ENCODE measurements around the gene MALRD1.

MALRD1 gene

DNA sequence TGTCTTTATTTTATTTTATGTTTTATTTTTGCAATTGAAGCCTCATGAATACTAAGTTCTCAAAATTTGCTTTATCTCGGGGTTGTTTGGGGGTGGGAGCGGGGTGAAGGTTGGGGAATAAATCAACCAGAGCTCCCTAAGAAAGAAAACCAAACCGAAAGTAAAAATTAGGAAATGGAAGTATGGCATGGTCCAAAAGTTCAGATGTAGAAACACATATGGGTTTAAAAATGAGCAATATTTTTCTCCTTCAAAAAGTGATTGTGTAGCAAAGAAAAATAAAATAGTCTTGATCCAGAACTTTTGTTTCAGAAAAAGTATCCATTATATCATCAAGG is 590.3 kb downstream of the MALRD1 start:
- DNase-seq (ENCODE audit: low read depth in 2 of 2) = no peak

DNA sequence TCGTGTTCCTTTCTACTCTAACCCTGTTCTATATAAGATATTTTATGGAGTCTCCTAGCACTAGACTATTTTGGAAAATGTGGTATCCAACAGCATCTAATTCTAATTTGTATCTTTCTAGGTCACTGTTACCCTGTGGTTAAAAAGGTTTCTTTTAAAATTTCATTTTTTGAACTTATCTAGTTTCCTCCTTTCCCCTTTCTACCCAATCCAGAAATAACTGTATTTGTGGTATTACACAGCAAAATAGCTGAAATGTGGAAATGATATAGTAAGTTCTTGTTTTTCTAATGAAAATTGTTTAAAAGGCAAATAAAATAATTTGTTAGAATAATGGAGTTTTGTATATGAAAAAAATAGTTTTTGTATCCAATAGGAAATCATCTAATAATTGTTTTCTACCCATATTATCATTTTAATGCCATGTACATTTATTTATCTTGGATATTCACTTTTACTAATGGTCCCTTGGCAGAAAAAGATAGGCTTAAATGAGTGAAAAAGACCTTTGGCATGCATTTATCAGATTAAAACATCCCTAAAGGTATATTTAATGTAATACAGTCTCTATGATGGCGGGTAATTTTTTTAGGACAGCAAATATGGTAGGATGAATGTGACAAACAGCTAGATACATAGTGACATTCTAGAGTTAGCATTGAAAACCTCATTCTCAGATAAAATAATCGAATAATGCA is 592.1 kb downstream of the MALRD1 start:
- no peak for DNase-seq (ENCODE audit: low read depth in 2 of 2)

DNA sequence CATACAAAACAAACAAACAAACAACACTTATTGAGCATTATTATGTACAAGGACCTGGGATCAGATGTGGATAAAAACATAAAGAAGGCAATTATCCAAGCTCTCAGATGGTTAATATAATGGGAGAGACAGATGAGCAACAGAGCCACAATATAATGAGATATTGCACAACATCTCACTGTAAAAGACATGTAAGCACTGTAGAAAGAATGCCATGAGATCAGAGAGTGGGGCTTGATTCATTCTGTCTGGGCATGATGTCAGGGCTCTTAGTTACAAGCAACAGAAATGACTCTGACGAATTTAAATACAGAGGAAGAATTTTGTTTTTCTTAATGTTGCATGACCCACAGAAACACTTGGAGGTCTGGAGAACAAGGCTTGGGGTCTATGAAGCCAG is 602.9 kb downstream of the MALRD1 start:
- DNase-seq (ENCODE audit: low read depth in 2 of 2) = no peak

DNA sequence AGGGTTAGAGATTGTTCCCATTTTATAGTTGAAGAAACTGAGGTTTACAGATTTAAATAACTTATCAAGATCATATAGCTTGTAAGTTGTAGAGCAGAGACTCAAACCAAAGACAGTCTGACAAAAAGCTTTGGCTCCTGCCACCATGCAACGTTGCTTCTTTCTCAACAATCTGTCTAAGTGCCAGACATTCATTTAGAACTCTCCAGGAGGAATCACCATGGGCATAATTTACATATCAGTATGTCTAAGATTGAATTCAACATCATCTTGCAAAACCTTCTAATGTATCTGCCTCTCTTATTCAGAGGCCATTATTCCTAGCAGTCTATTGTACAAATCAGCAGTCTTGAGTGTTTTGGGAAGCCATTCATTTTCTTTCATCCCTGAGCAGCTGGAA is 604.1 kb downstream of the MALRD1 start:
- DNase-seq (ENCODE audit: low read depth in 2 of 2) = no peak

DNA sequence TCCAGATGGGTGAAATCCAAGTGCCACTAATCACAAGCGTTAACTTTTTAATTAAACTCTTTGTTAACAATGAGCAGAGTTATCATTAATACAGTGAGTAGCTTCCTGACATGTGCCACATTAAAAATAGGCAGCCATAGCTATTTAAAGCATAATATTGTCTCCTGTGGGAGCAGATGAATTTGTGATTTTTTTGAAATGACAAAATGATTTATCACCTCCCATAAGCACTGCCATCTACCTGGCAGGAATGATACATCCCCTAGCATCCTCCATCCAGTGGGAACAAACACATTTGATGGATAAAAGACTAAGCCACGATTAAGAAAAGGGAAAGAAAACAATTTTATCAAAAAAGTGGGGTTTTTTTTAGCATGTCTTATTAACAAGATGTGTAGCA is 605.3 kb downstream of the MALRD1 start:
- no peak for DNase-seq (ENCODE audit: low read depth in 2 of 2)

DNA sequence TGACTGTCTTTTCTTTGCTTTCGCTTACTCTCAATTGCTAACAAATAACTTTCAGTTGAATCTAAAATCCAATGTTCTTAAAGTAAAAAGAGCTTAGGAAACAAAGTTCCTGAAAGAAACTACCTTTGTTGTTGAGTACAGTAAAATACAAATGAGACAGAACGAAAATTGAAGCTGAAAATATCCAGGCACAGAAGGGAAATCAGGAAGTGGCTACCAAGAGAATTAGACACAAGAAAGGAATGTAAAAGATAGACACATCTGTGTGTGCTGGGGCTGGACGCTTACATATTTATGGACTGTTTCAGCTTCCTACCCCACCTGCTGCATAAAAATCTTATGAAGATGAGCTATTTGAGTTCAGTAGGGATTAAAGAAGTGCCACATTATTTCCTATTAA is 606.0 kb downstream of the MALRD1 start:
- no peak for DNase-seq (ENCODE audit: low read depth in 2 of 2)

DNA sequence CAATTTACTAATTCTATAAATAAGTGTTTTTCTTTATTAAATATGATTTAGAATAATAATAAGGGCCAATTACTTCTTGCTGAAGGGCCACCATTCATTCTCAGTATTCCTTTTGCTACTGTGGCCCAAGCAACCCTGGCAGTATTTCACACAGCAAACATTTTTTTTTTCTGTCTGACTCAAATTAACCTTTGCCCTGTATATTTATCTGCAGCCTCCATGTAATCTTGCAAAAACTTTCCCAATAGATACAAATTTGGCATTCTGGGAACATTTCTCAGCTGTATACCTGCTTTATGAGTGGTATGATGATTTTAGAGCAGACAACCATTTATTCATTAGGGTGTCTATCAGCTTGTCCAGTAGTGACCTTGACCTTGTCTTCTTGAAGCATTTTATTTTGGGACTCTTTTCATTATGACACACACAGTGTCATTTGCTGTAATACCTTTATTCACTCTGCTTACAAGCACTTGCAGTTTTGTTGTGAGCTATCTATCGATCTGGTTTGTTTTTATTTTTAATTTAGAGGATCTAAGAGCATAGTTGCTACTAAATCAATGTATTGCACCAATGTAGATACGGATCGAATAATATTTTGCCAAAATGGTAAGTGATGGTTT is 607.9 kb downstream of the MALRD1 start:
- DNase-seq (ENCODE audit: low read depth in 2 of 2) = no peak

DNA sequence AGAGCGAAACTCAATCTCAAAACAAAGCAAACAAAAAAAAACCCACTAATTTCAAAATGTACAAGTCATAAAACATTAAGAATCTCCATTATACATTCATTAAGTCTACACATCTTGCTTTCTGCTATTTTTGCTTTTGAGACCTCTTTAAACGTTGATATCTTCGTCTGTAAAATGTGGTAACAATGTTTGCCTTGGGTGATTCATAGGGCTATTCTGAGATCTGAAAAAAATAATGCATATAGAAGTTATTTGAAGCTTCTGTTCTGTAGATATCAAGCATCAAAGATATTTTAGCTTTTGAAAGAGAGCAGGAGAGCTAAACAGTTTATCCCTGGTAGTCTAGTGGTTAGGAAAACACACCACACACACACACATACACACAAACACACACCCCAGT is 609.5 kb downstream of the MALRD1 start:
- no peak for DNase-seq (ENCODE audit: low read depth in 2 of 2)

DNA sequence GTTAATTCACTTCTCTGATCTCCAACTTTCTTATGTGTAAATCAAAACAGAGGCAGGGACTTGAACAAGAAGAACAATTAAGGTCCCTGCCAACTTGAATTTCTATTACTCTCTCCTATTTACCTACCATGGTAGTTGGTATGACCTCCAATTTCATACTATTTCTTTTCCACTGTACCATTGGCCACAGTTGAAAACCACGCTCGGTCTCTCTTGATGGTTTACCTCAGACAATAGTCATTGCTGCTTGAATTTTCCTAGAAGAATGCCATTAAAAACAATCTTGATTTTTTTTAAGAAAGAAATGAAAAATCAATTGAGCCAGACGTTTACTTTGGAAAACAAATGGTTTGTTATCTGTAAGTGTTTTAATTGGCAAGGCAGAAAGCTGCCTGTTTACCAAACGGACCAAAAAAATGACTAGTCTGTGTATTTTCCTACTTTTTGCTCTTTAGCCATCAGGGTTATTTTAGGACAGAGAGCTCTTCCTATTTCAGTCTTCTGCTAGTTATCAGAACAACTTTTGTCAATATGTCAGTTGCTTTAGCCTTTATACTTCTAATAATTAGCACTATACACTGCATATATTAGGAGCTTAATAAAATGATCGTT is 610.1 kb downstream of the MALRD1 start:
- no peak for DNase-seq (ENCODE audit: low read depth in 2 of 2)

DNA sequence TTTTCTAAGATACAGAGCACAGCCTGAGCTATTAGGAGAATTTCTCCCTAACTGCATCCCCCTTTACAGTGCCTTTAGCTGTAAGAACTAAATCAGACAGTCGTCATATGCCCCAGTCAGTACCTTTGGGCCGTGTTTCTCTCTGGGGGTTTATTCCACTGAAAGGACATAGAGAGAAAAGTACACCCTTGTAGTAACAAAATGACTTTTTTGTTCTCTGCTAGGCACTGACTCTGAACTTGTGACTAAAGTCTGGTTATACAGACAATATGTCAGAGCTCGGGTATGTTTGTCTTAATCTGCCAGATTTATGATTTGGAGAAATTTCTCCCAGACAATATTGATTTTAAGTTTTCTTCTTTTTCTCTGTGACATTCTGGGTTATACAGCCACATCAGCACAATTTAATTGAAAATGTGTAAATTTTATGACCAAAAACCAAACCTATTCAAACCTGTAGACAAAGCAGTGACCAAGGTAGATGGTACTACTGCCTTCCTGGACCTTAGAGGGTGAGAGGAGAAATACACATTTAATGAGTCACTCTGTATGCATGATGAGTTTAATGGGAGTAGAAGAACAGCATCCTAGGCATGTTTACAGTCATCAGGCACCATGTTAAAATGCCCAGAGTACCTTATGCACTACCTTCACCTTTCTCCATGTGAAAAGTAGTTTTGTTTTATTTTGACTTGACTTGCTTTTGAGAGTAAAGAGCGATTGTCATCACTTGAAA is 611.5 kb downstream of the MALRD1 start:
- no peak for DNase-seq (ENCODE audit: low read depth in 2 of 2)

DNA sequence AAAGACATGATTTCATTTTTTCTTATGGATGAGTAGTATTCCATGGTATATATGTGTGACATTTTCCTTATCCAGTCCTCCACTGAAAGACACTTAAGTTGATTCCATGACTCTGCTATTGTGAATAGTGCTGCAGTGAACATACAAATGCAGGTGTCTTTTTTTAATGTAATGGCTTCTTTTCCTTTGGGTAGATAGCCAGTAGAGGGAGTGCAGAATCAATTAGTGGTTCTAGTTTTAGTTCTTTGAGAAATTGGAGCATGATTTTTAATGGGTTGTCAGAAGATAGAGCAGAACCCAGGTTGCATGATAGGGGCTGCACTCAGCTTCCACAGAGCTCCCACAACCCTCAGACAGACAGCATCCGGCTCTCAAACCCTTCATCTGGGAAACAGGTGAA is 614.7 kb downstream of the MALRD1 start:
- no peak for DNase-seq (ENCODE audit: low read depth in 2 of 2)

DNA sequence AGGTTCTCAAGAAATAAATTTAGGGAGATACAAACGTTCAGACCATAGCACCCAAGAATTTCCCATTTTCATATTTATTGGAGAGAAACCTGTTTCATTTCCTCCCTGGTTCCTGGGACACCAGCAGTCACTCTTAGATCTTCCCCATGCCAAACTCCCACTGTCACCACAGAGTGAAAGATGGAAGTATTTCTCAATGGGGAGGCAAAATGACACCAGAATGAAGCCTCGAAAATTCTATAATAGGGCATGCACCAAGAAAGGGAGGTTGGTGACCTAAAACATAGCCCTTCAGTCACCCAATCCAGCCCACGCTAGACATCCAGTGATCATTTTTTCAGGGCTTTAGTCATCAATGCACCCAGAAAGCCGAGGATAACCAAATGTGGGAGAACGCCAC is 619.5 kb downstream of the MALRD1 start:
- DNase-seq (ENCODE audit: low read depth in 2 of 2) = no peak

DNA sequence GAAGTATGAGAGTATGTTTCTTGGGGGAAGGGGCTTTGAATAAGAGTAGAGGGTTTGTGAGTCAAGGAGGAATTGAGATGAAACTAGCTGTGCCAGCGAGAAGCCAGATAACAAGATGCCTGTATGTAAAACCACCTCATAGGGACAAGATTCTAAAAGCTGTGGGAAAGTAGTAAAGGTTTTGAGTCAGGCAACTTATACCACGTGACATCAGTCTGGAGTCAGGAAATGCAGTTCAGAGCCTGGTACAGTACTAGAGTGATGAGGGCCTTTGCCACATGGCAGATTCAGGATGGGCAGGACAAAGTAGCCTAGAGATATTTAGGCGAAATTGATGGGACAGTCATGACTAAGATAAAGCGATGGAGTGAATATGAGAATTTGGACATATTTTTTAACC is 627.5 kb downstream of the MALRD1 start:
- DNase-seq (ENCODE audit: low read depth in 2 of 2) = no peak

DNA sequence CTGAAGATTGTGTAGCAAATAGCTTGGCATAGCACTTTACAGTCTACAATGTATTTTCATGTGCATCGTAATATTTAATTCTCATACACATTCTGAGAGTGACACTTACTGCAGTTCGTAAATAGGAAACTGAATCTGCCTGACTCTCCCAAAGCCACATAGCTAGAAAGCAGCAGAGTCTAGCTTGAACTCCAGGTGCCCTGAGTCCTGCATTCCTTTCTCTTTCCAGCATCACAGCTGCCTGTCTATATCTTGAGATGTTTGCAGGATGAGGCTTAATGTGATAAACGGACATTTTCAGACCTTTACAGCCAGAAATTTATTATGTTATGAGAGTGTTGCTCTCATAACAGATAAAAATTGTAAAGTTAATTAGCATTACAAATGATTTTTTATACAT is 634.8 kb downstream of the MALRD1 start:
- DNase-seq (ENCODE audit: low read depth in 2 of 2) = no peak

DNA sequence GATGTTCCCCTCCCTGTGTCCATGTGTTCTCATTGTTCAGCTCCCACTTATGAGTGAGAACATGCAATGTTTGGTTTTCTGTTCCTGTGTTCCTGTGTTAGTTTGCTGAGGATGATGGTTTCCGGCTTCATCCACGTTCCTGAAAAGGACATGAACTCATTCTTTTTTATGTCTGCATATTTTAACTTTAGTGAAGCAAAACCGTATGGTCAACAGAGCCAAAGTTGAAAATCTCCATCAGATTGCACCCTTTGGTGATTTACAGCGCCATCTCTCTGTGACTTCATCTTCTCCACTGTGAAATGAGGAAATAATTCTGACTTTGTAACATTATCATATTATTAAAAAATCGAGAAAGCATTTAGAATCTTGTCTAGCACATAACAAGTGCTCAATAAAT is 635.4 kb downstream of the MALRD1 start:
- no peak for DNase-seq (ENCODE audit: low read depth in 2 of 2)

DNA sequence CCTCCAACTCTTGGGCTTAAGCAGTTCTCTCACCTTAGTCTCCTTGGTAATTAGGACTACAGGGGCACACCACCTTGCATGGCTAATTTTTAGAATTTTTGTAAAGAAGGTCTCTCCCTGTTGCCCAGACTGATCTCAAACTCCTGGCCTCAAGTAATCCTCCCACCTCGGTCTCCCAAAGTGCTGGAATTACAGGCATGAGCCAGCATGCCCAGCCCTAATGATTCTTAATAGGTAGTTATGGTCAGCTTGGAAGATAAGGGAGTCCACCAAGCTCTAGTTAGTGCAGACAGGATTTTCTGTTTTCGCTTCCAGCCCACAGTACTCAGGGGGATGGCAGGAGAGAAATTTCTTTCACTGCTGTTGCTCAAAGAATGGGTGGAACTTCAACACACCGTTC is 639.7 kb downstream of the MALRD1 start:
- no peak for DNase-seq (ENCODE audit: low read depth in 2 of 2)

DNA sequence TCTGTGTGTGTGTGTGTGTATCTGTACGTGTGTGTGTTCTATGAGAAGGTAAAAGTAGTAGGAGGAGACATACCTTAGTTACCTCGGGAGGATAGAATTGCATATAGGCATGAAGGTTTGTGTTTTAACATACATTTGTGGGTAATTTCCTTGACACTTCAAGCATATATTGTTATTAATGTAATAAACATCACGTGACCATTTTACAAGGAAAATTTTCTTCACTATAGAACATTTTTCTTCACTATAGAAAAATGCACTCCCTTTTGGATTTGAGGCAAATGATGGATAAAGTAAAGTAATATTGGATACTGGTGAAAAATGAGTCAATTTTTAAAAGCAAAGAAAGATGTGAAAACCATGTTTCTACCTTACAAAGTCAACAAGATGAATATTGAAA is 640.6 kb downstream of the MALRD1 start:
- DNase-seq (ENCODE audit: low read depth in 2 of 2) = no peak

DNA sequence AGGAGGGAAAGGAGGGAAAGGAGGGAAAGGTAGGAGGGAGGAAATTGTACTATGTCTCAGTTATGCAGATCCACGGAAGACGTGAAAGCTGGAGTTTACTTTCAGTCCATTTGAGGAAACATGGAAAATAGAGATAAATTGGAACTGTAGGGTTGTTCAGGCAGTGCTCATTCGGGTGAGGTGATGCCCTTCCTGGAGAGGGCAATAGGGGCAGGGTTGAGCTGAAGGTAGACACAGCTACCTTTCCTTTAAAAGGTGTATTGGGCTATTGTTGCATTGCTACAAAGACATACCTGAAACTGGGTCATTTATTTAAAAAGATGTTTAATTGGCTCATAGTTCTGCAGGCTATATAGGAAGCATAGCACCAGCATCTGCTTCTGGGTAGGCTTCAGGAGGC is 650.7 kb downstream of the MALRD1 start:
- DNase-seq (ENCODE audit: low read depth in 2 of 2) = no peak

DNA sequence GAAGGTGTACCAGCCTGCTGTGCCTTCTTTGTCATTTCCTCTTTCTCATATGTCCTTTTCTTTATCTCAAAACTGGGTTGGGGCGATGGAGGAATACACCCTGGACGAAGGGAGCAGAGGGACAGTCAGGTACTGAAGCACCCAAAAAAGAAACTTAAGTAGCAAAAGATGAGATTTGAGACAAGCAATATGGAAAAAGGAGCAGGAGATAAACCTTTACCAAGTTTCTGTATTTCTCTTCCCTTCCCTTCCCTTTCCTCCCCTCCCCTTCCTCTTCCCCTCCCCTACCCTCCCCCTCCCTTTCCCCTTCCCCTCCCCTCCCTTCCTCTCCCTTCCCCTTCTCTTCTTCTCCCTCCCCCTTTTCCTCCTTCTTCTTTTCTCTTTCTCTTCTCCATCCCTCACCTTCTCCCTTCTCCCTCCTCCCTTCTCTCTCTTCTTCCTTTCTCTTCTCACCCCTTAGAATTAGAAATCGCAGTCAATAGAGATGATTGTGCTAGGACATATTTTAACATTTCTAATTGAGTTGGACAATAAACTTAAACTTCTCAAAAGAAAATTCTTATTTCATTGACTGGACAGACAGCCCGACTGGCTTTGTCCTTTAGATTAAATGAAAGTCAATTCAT is 652.9 kb downstream of the MALRD1 start:
- DNase-seq (ENCODE audit: low read depth in 2 of 2) = no peak

DNA sequence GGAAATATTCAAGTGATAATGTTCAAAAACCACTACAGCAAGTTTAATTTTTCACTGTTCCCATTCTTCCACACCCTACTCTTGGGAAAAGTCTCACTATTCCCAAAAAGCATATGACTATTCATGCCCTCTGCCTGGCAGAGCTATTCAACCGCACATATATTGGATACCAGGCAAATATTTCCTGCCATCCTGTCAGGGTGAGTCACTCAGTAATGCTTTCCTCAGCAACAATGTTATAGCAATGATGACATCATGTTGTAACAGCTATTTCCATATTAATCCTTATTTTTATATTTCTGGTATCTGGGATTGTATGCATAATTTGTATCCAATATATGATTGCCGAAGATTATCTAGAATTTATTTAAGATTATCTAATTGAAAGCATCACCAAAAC is 653.6 kb downstream of the MALRD1 start:
- no peak for DNase-seq (ENCODE audit: low read depth in 2 of 2)

DNA sequence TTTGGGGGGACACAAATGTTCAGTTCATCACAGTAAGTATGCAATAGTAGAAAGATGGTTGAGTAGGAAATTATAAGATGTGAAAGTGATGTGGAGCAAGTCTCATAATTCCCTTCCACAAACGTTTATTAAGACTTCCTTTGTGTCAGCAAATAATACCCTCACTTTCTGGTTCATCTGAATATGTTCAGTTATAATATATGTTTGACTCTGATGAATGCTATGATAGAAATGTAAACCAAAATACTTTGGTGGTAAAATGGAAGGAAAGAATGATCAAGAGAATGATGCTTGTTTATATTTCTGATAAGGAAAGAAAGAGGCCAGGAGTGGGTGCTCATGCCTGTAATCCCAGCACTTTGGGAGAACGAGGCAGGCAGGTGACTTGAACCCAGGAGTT is 655.9 kb downstream of the MALRD1 start:
- no peak for DNase-seq (ENCODE audit: low read depth in 2 of 2)

DNA sequence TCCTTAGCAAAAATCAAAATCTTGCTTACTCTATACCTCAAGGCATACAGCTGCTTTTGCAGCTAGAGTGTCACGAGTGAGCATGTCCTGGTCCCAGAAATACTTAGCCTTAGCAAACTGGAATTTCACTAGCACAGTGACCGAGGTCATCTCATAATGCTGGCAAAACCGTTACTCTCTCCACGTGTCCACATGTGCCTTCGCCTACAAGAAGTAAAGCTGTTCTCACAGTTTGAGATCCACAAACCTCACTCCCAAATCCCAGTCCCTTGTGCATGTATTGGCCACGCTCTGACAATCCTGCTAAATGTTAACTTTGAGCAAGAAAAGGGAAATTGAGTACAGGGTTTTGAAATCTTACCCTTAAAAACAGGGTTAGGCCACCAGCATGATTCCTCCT is 656.6 kb downstream of the MALRD1 start:
- DNase-seq (ENCODE audit: low read depth in 2 of 2) = no peak

DNA sequence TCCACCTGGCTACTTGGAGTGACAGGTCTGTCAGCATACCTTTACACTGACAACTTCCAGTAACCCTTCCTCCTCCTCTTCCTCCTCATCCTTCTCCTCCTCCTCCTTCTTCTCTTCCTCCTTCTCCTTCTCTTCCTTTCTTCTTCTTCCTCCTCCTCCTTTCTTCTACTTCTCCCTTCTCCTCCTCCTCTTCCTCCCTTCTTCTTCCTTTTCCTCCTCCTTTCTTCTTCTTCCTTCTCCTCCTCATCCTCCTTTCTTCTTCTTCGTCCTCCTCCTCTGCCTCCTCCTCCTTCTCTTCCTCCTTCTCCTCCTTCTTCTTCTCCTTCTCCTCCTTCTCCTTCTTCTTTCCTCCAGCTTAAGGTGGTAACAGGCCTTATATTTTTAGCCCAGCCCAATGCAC is 658.3 kb downstream of the MALRD1 start:
- no peak for DNase-seq (ENCODE audit: low read depth in 2 of 2)
